ENCODE measurements around the gene XRCC6. TPM values are rescaled to one million over a fixed set of nuclear protein-coding genes. Genes with fewer than 3 reads are reported as not detected.
A peak's percentile ranks its signal among the peaks of the same experiment; 100 is the strongest.
"Not testable (repeated sequence)": the region's sequence is repeated elsewhere in the genome, so short reads cannot be mapped to it uniquely, and the experiment has no call there.

Gene XRCC6
- total RNA-seq, 1 donor from 2014 or later = 320 TPM

- no peak for DNase-seq (ENCODE audit: low read depth)
Observed at GRCh38 chr22:41598891-41599635, 22.0 kb upstream of the XRCC6 start.

DNA sequence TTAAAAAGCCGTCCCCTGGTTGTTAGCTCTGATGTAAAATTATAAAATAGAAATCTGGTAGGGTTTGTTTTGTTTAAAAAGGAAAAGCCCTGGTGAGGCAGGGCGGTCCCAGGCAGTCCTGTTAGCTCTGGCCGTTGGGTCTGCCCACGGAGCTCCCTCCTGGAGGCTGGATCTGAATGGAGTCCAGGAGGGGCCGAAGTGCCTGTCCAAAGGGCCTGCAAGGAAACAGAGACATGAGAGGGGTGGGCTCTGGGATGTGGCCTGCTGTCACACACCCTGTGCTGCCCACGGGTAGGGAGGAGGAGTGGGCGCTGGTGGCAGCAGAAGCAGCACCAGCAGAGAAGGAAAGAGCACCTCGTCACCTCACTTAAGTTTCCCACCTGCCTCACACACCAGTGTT, 20.1 kb upstream of the XRCC6 start:
- no peak for DNase-seq (ENCODE audit: low read depth)

GRCh38 chr22:41603873-41604332, 17.2 kb upstream of the XRCC6 start:
- DNase-seq (ENCODE audit: low read depth) = peak; percentile 22

GRCh38 chr22:41608386-41608785, 12.7 kb upstream of the XRCC6 start:
- no peak for DNase-seq (ENCODE audit: low read depth)

DNA sequence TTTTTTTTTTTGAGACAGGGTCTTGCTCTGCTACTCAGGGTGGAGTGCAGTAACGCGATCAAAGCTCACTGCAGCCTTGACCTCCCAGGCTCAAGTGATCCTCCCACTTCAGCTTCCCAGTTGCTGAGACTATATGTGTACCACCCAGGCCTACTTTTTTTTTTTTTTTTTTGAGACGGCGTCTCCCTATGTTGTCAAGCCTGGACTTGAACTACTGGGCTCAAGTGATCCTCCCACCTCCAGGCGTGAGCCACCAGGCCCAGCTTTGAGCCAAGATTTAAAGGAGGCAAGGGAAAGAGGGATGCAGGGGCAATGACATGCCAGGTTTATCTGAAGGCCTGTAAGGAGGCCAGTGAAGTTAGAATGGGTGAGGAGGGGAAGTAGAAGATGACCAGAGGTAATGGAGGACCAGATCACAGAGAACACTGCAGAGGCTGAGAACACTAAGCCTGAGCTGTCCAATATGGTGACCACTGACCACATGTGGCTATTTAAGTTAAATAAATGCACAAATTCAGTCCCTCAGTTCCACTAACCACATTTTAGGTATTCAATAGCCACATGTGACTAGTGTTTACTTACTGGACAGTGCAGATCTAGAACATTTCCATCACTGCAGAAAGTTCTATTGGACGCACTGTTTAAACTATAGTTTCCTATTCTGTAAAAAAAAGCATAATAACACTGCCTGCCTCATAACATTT, 8.3 kb upstream of the XRCC6 start:
- DNase-seq (ENCODE audit: low read depth) = no peak

GRCh38 chr22:41613456-41613855, 7.6 kb upstream of the XRCC6 start:
- no peak for DNase-seq (ENCODE audit: low read depth)

GRCh38 chr22:41619979-41620588, 1.0 kb upstream of the XRCC6 start:
- no peak for DNase-seq (ENCODE audit: low read depth)

- no peak for DNase-seq (ENCODE audit: low read depth)
Observed at GRCh38 chr22:41620589-41621098, 451 bp upstream of the XRCC6 start, which contains the start of gene DESI1. Gene DESI1, minus strand, starts transcription at chr22:41621043. Its CDS starts 204 bp downstream, at chr22:41620839.

DNA sequence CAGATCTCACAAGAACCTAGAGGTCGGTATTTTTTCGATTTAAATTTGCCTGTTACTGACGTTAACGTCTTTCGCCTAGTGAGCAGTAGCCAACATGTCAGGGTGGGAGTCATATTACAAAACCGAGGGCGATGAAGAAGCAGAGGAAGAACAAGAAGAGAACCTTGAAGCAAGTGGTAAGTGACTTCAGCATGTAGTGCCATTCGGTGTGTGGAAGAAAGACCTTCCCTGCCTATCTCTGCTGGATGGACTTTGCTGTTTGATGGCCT, 750 bp downstream of the XRCC6 start:
- DNase-seq (ENCODE audit: low read depth) = no peak

DNA sequence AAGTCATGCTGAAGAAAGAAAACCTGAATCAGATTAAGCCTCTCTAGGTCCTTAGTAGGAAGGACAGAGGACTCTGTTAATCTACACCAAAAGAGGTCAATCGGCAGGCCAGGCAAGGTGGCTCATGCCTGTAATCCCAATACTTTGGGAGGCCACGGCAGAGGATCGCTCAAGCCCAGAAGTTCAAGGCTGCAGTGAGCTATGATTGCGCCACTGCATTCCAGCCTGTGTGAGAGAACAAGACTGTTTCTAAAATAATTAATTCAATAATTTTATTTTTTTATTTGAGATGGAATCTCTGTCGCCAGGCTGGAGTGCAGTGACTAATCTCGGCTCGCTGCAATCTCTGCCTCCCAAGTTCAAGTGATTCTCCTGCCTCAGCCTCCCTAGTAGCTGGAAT, 4.5 kb downstream of the XRCC6 start:
- no peak for DNase-seq (ENCODE audit: low read depth)

GRCh38 chr22:41631115-41631514, 10.0 kb downstream of the XRCC6 start:
- not testable (repeated sequence) for DNase-seq (ENCODE audit: low read depth)

- DNase-seq (ENCODE audit: low read depth) = not testable (repeated sequence)
Observed at GRCh38 chr22:41631615-41632014, 10.5 kb downstream of the XRCC6 start.

- DNase-seq (ENCODE audit: low read depth) = not testable (repeated sequence)
Observed at GRCh38 chr22:41634610-41635009, 13.5 kb downstream of the XRCC6 start.

DNA sequence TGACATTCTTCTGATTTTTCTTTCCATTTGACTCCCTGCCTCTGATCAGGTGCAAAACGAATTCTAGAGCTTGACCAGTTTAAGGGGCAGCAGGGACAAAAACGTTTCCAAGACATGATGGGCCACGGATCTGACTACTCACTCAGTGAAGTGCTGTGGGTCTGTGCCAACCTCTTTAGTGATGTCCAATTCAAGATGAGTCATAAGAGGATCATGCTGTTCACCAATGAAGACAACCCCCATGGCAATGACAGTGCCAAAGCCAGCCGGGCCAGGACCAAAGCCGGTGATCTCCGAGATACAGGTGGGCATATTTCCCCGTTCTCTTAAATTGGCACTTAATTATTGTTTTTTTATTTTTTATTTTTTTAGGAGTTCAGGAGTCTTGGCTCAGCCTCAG, 15.4 kb downstream of the XRCC6 start:
- peak; percentile 15 for DNase-seq (ENCODE audit: low read depth)

- not testable (repeated sequence) for DNase-seq (ENCODE audit: low read depth)
Observed at GRCh38 chr22:41637623-41638022, 16.5 kb downstream of the XRCC6 start.

DNA sequence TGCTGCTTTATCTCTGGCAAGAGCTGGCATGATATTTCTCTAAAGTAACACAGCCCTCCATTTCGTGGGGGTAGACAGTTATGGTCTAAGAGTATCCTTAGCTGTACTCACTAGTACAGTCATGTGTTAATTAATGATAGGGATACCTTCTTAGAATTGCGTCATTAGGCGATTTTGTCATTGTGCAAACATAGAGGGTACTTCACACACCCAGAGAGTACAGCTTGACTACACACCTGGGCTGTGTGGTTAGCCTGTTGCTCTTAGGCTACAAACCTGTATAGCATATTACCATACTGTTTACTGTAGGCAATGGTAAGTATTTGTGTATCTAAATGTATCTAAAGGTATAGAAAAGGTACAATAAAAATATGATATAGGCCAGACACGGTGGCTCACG, 17.0 kb downstream of the XRCC6 start:
- DNase-seq (ENCODE audit: low read depth) = peak; percentile 52

DNA sequence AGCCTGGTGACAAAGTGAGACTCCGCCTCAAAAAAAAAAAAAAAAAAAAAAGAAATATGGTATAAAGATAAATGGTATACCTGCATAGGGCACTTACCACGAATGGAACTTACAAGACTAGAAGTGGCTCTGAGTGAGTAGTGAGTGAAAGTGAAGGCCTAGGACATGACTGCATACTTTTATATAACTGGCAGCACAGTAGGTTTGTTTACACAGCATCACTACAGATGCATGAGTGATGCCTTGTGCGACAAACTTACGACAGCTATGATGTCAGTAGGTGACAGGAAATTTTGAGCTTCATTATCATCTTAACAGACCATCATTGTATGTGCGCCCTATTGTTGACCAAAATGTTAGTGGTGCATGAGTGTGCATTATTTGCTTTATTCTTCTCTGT, 17.7 kb downstream of the XRCC6 start:
- DNase-seq (ENCODE audit: low read depth) = no peak

GRCh38 chr22:41641854-41642253, 20.8 kb downstream of the XRCC6 start:
- DNase-seq (ENCODE audit: low read depth) = no peak

- no peak for DNase-seq (ENCODE audit: low read depth)
Observed at GRCh38 chr22:41642331-41643110, 21.4 kb downstream of the XRCC6 start.

DNA sequence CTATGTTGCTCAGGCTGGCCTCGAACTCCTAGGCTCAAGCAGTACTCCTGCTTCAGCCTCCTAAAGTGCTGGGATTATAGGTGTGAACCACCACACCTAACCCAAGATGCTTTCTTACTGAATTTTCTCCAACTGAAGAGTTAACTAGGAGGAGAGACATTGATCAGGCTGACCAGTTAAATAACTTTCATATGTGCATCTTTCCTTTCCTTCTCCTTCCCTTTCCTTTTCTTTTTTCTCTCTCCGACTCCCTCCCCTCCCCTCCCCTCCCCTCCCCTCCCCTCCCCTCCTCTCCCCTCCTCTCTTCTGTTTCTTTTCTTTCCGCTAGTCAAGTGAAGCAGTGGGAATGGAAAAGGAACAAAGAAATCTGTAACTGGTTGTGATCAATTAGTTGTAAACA, 26.7 kb downstream of the XRCC6 start:
- no peak for DNase-seq (ENCODE audit: low read depth)

- no peak for DNase-seq (ENCODE audit: low read depth)
Observed at GRCh38 chr22:41648432-41648831, 27.3 kb downstream of the XRCC6 start.

DNA sequence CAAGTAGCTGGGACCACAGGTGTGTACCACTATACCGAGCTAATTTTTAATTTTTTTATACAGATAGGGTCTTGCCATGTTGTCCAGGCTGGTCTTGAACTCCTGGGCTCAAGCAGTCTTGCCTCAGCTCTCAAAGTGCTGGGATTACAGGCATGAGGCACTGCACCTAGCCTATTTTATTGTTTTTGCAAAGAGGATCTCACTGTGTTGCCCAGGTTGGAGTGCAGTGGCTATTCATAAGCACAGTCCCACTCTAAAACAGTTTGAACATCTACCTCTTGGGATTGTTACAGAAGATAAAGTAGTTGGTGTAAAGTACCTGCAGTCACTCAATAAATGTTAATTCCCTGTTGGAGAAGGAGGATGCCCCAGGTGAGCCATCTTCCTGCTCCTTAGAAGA, 29.1 kb downstream of the XRCC6 start:
- no peak for DNase-seq (ENCODE audit: low read depth)

Data from renal cortical epithelial cell (primary cell).